ENCODE data around the gene ZBTB7A.

Gene ZBTB7A

DNA sequence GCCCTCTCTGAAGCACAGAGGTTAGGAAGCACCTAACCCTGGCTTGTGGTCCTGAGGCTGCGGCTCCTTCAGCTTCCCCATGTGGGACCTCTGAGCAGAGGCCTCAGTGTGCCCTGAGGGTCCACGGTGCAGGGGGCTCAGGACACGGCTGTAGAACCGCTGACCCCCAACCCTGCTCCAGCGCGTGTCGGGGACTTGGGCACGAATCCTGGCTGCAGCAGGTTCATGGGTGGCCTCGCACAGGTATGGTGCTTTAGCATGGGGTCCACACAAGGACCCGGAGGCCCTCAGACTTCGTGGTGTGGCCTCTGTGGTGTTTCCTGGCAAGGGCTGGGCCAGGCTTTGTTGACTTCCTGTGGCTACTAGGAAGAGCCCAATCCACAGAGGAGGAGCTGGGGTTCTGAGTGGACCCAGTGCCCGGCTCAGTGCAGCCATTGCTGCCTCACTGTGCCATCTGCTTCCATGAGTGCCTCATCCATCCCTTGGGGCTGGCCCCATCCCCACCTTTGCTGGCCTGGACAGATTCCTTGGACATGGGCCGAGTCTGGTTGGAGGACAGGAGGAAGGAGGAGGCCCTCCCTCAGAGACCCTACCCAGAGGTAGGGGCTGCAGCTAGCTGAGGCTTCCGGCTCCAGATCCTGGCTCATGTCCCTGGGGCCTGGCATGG lies 24.5 kb downstream of the ZBTB7A start (continued):
- TF ChIP-seq ZBTB26 (tag by site-specific recombination; optimal IDR thresholded peaks at IDR 0.05), result no peak
- no peak for TF ChIP-seq ZNF391 (tag by site-specific recombination; IDR thresholded peaks at IDR 0.05; ENCODE audit: borderline replicate concordance, low read depth)
- TF ChIP-seq ZNF701 (tag by site-specific recombination; IDR thresholded peaks at IDR 0.05), result no peak
- TF ChIP-seq OVOL3 (tag by site-specific recombination; IDR thresholded peaks at IDR 0.05), result no peak

- no peaks in the 10 kb centered on the region for H3K4me1 ChIP-seq (ENCODE audit: control insufficient read depth, insufficient read depth, low read length)
- CTCF ChIA-PET, result no interaction called here
- TF ChIP-seq KLF10 (tag by site-specific recombination; IDR thresholded peaks at IDR 0.05) (no peak), RBAK (tag by site-specific recombination; IDR thresholded peaks at IDR 0.05) (no peak), ZNF792 (tag by site-specific recombination; IDR thresholded peaks at IDR 0.05) (no peak), KLF16 (tag by site-specific recombination; IDR thresholded peaks at IDR 0.05) (no peak), ZNF311 (tag by site-specific recombination; IDR thresholded peaks at IDR 0.05; ENCODE audit: borderline replicate concordance) (no peak)
- peaks cover 12 to 38% of the 10 kb centered on the region in 2 experiments; a peak in 2 of 3 replicates for H3K36me3 ChIP-seq (ENCODE audit: control insufficient read depth in 2 of 2, insufficient read depth in 1 of 2, low read length in 2 of 2)
- POLR2A ChIA-PET, result no interaction called here
- H3K9me3 ChIP-seq (ENCODE audit: control insufficient read depth, insufficient read depth, low read depth, low read length), result no peaks in the 10 kb centered on the region
- H3K4me3 ChIP-seq (ENCODE audit: low read depth, low read length), result no peak overlapping the region
- H3K27ac ChIP-seq (ENCODE audit: extremely low read depth, low read depth, low read length), result no peak overlapping the region
These were observed 27.9 kb downstream of the ZBTB7A start for GRCh38 chr19:4038661-4039423.

- peaks cover 12 to 46% of the 10 kb centered on the region in 2 experiments; a peak in 2 of 3 replicates for H3K36me3 ChIP-seq (ENCODE audit: control insufficient read depth in 2 of 2, insufficient read depth in 1 of 2, low read length in 2 of 2)
- ChIA-PET POLR2A (no interaction called here), CTCF (no interaction called here)
- TF ChIP-seq RBAK (tag by site-specific recombination; IDR thresholded peaks at IDR 0.05), result no peak
- TF ChIP-seq, protein P1, sequence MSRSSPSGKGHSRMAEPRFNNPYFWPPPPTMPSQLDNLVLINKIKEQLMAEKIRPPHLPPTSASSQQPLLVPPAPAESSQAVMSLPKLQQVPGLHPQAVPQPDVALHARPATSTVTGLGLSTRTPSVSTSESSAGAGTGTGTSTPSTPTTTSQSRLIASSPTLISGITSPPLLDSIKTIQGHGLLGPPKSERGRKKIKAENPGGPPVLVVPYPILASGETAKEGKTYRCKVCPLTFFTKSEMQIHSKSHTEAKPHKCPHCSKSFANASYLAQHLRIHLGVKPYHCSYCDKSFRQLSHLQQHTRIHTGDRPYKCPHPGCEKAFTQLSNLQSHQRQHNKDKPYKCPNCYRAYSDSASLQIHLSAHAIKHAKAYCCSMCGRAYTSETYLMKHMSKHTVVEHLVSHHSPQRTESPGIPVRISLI (tag by site-specific recombination; IDR thresholded peaks at IDR 0.05), result no peak
- TF ChIP-seq, protein P2, sequence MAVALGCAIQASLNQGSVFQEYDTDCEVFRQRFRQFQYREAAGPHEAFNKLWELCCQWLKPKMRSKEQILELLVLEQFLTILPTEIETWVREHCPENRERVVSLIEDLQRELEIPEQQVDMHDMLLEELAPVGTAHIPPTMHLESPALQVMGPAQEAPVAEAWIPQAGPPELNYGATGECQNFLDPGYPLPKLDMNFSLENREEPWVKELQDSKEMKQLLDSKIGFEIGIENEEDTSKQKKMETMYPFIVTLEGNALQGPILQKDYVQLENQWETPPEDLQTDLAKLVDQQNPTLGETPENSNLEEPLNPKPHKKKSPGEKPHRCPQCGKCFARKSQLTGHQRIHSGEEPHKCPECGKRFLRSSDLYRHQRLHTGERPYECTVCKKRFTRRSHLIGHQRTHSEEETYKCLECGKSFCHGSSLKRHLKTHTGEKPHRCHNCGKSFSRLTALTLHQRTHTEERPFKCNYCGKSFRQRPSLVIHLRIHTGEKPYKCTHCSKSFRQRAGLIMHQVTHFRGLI (tag by site-specific recombination; IDR thresholded peaks at IDR 0.05), result no peak
- no peaks in the 10 kb centered on the region for H3K9me3 ChIP-seq (ENCODE audit: control insufficient read depth, insufficient read depth, low read depth, low read length)
- no peak overlapping the region for H3K27ac ChIP-seq (ENCODE audit: extremely low read depth, low read depth, low read length)
- no peak overlapping the region for H3K4me3 ChIP-seq (ENCODE audit: low read depth, low read length)
- no peaks in the 10 kb centered on the region for H3K4me1 ChIP-seq (ENCODE audit: control insufficient read depth, insufficient read depth, low read length)
These were observed 28.6 kb downstream of the ZBTB7A start for GRCh38 chr19:4038057-4038456.

GRCh38 chr19:4037301-4037949 lies 29.3 kb downstream of the ZBTB7A start:
- TF ChIP-seq HIC1 (tag by site-specific recombination; IDR thresholded peaks at IDR 0.05) (peak; percentile 36; the same call in 1 of the 2 replicates), MYNN (tag by site-specific recombination; IDR thresholded peaks at IDR 0.05; ENCODE audit: borderline replicate concordance) (no peak), ZNF624 (tag by site-specific recombination; IDR thresholded peaks at IDR 0.05) (no peak), ZBTB21 (tag by site-specific recombination; IDR thresholded peaks at IDR 0.05) (no peak)
- TF ChIP-seq, protein P3, sequence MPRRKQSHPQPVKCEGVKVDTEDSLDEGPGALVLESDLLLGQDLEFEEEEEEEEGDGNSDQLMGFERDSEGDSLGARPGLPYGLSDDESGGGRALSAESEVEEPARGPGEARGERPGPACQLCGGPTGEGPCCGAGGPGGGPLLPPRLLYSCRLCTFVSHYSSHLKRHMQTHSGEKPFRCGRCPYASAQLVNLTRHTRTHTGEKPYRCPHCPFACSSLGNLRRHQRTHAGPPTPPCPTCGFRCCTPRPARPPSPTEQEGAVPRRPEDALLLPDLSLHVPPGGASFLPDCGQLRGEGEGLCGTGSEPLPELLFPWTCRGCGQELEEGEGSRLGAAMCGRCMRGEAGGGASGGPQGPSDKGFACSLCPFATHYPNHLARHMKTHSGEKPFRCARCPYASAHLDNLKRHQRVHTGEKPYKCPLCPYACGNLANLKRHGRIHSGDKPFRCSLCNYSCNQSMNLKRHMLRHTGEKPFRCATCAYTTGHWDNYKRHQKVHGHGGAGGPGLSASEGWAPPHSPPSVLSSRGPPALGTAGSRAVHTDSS (tag by site-specific recombination; IDR thresholded peaks at IDR 0.05), result peak; percentile 90
- Histone ChIP-seq H3K4me3 (ENCODE audit: low read depth, low read length) (no peak overlapping the region), H3K36me3 (ENCODE audit: control insufficient read depth in 2 of 2, insufficient read depth in 1 of 2, low read length in 2 of 2) (peaks cover 12 to 52% of the 10 kb centered on the region in 2 experiments; a peak in 2 of 3 replicates), H3K4me1 (ENCODE audit: control insufficient read depth, insufficient read depth, low read length) (no peaks in the 10 kb centered on the region), H3K9me3 (ENCODE audit: control insufficient read depth, insufficient read depth, low read depth, low read length) (no peaks in the 10 kb centered on the region), H3K27ac (ENCODE audit: extremely low read depth, low read depth, low read length) (no peak overlapping the region)
- ChIA-PET POLR2A (no interaction called here), CTCF (interaction anchor here (0.9 kb wide), 1 partner anchor 103 kb away, joined by 4 read pairs; no protein-coding TSS in a partner anchor)

Data from HEK293 (cell line).